Stimulated activated CD4-positive, alpha-beta T cell treated with anti-CD3 and anti-CD28 coated beads, Interleukin-15, amount 100 ng/mL, for 48 hours (primary cell): ENCODE data around the gene REPIN1.

Experiments used
- DNase-seq, 2 donors: peaks; one replicate each; pipeline ENCODE4 v3.0.0-alpha.2; 2020; ENCODE audit warnings: low read depth in 2 of 2

Gene REPIN1

DNA sequence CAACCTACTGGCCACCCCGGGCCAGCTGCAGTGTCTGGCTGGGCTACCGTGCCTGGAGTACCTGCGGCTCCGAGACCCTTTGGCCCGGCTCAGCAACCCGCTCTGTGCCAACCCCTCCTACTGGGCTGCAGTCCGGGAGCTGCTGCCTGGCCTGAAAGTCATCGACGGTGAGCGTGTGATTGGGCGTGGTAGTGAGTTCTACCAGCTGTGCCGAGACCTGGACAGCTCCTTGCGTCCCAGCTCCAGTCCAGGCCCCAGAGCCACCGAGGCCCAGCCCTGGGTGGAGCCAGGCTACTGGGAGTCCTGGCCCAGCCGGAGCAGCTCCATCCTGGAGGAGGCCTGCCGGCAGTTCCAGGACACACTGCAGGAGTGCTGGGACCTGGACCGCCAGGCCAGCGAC is 31.4 kb upstream of the REPIN1 start:
- DNase-seq: no peak

DNA sequence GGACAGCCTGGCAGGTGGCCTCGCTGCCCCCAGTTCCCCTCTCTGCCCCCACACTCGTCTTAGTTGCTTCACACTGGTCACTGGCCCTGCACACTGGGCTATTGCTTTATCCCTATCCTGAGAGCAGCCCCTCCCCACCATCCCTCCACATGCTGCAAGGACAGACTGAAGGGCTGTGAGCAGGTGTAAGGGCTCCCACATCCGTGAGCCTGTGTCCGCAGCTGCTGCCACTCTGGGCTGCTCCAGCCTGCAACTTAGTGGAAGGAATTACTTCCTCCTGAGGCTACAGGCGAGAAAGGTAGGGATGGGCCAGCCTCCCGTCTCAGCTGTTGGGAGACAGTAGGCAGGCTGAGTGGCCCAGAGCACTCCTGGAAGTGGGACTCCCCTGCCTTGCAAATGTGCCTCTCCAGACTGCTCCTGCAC is 31.0 kb upstream of the REPIN1 start:
- no peak for DNase-seq

DNA sequence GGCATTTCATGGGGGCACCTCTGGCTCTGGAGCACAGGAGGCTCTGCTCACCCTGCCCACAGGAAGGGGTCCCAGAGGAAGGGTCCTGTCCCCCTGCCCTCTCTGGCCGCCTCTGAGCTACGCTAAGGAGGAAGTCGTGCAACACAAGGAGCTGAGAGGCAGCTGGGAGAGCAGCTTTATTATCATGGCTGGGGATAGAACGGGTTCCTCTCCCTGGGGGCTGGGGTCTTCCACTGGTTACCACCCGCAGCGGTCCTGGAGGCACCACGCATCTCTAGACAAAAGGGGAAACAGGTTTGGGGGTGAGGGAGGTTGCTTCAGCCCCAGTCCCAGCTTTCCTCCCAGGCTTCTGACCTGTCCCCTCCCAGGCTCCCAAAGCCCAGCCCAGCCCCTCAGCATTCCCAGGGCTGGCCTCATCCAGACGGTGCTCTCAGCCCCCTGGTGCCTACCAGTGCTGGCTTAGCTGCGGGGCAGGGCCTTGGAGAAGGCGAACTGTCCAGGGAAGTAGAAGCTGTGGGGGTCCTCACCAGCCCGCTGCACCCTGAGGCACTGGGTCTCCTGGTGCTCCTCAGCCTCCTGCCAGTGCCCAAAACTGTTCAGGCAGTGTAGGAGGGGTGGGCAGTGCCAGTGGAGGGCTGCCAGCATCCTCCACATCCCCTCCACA is 30.3 kb upstream of the REPIN1 start:
- DNase-seq: no peak

DNA sequence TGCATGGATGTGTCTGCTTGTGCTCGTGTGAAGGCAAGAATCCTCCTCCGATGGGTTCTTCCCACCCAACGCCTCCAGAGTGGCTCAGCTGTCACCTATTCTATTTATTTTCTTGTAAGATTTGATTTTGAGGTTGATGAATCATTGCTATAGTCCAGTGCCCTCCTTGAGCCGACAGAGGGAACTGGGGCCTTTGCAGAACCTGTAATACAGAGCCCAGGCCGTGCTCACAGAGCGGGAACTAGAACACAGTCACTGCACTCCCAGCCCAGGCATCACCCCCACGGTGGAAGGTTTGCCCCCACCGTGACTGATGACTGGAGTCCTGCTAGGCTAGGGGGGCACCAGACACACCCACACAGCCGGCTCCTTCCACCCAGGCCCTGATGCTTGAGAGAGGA is 29.2 kb upstream of the REPIN1 start:
- DNase-seq: no peak

DNA sequence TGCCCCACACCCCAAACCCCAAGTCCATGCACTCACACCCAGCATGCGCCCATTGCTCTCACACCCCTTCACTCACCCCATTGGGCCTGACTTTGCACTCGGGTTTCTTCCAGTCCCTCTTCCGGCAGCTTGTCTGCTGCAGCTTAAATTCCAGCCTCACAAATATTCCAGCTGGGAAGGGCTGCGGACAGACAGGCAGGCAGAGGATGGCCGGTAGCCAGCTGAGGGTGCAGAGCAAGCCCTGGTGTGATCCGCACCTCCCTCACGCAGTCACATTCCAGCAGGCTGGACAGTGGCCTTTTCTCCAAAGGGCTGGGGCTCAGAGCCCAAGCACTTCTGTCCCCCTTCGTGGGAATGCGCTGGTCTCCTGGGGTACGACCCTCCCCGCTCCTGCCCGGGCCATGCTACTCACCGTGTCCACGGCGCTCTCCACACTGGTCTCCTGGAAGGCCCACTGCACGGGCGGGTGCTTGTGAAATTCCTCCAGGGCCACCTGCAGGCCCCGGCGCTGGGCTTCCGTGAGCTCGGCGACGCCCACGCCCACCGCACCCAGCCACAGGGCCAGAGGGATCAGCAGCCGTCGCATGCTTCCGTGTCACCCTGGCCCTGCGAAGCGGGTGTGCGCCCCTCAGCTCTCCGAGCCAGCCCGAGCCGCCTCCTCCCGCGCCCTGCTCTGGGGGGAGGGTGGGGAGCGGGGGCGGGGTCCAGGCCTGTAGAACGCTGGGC is 28.4 kb upstream of the REPIN1 start:
- no peak for DNase-seq

DNA sequence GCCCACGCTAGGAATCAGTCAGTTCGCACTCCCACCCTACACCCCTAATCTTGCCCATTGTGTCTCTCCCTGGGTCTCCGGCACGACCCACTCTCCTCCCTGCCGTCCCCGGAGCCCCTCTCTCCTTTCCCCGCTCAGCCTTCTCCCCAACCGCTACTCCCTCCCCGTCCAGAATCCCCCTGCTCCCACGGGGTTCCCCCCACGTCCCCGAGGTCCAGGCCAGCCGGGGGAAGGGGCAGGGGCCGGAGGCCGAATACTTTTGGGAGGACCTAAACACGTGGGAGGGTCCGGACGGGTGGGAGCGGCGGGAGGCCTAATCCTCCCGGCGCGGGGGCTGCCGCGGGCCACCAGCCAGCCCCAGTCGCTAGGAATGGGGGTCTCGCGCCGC is 27.8 kb upstream of the REPIN1 start:
- no peak for DNase-seq

DNA sequence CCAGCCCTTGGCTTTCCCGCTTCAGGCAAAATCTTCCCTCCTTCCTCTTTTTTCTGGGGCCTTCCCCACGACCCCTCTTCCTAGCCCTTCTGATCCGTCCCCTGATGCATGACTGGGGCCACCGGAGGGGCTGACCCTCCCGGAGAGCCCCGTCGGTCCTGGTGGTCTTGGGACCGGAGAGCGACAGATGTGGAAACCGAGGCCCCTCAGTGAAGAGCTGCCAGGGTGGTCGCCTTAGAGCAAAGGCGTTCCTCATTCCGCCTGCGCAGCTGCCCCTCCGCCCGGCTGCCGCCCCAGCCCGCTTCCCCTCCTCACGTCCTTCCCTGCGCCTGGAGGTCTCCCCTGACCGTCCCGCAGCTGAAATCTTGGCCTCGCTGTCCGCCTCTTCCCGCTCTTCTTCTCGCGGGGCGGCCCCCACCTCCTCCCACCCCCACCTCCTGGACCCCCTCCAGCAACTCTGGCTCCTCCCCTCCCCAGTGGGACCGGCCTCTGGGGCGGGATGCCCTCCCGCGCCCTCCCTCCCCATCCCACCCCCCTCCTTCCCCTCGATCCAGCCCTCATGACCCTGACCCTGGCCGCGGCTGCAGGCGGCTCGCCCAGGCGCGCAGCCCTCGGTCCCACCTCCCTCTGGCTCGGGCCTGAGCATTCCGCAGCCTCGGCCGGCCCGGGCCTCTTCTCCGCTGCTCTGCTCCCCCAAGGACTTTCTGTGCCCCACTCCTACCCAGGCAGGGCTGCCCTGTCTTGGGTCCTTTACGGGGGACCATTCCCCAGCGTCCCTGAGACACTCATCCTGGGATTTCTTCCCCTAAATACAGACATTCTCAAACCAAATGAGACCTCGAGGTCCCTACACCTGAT is 27.1 kb upstream of the REPIN1 start, which contains the start of gene RARRES2:
Gene RARRES2, minus strand, starts transcription at position 367 of the 858 bp plus-strand sequence. CDS start 1,020 bp downstream, outside the sequence.
- DNase-seq: no peak

DNA sequence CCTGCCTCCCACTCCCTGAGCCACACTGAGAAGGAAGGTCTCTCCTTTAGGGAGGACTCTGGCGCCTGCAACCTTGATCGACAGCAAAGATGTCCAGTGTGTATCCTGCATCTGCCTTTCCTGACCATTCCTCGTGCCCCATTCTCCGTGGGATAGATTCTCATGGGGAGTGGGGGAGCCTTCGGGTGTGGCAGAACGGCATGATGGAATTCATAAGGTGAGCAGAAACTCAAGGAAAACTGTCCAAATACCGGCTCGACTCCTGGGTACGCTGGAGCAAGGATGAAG is 26.6 kb upstream of the REPIN1 start:
- no peak for DNase-seq

DNA sequence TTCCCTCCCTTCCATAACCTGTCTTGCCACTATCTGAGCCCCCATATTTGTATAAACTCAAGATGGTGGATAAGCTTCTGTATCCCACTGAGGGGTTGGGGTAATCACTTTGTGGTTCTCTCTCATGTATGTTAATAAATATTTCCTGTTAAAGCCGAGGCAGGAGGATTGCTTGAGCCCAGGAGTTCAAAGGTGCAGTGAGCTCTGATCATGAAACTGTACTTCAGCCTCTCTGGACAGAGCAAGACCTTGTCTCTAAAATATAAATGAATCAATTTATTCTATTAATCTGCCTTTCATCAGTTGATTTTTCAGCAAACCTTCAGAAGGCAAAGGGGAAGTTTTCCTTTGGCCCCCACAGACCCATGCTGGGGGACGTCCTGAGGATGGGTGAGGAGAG is 25.4 kb upstream of the REPIN1 start:
- DNase-seq: no peak

DNA sequence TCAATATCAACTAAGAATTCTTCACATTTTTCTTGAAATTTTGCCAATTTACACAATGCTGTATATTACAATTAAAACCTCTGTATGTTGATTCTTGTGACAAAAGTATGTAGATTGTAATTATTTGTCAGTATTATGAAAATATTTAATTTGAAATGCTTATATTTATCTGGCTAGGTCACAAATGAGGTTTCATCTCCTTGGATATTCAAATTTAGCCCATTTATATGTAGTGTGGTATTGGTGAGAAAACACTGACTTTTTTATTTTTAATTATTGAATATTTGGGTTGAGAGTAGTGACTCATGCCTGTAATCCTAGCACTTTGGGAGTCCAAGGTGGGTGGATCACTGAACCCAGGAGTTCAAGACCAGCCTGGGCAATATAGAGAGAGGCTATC is 24.3 kb upstream of the REPIN1 start:
- no peak for DNase-seq

DNA sequence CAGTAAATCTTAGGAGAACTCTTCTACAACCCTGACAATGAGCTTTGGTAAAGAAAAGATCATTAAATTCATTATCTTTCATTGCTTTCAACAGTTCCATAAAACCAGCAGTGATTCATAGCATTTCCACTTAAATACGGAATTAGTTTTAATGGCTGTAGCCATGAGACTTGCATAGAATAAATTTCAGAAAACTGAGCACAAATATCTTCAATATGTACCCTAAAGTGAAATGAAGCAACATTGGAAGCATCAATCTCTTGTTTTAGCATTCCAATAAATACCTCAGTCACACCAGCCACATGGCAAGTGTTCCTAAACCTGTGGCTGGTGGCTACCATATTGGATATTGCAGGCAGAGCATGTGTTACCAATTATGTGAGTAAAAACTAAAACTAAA is 23.6 kb upstream of the REPIN1 start:
- no peak for DNase-seq

DNA sequence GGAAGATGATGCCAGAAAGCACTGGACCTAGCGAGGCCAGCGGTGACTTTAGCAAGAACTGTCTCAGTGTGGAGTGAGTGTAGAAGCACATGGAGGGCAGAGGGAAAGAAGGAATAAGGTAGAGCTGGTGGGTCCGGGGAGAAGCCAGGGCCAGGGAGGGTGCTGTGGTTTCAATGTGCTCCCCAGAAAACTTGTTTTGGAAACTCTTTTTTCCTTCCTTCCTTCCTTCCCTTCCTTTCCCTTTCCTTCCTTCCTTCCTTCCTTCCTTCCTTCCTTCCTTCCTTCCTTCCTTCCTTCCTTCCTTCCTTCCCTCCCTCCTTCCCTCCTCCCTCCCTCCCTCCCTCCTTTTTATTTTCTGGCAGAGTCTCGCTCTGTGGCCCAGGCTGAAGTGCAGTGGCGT is 21.7 kb upstream of the REPIN1 start:
- no peak for DNase-seq

DNA sequence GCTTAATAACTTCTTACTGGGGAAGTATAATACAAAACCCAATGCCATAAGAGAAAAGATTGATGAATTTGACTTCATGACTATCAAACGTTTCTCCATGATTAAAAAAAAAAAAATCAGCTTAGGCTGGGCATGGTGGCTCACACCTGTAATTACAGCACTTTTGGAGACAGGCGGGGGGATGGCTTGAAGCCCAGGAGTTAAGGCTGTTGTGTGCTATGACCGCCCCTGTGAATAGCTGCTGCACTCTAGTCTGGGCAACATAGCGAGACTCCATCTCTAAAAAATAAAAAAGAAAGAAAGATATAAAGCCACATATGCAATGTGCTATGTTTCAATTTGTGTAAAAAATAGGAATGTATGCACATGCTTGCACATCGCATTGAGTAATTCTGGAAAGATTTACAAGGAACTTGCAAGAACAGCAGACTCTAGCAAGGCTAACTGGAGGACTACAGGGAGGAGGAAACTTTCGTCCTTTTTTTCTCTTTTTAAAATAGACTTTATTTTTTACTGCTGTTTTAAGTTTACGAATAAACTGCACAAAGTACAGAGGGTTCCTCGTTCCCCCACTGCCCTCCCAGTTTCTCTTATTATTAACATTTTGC is 16.9 kb upstream of the REPIN1 start:
- DNase-seq: no peak

DNA sequence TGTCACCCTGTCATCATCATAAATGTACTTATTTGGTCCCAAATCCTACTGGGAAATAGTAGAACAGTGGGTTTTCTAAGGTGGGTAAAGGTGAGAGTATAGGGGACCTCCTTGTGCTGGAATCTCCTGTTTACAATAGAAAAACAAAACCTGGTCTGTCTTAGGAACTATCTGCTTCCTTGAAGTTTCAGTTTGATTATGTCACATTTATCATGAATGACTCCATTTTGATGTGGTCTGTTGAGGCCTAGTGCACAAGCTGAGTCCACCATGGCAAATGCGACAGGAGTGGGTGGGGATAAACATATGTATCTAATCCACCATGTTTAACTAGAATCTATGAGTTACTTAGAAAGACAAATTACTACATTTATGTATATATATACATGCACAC is 13.0 kb upstream of the REPIN1 start:
- no peak for DNase-seq

DNA sequence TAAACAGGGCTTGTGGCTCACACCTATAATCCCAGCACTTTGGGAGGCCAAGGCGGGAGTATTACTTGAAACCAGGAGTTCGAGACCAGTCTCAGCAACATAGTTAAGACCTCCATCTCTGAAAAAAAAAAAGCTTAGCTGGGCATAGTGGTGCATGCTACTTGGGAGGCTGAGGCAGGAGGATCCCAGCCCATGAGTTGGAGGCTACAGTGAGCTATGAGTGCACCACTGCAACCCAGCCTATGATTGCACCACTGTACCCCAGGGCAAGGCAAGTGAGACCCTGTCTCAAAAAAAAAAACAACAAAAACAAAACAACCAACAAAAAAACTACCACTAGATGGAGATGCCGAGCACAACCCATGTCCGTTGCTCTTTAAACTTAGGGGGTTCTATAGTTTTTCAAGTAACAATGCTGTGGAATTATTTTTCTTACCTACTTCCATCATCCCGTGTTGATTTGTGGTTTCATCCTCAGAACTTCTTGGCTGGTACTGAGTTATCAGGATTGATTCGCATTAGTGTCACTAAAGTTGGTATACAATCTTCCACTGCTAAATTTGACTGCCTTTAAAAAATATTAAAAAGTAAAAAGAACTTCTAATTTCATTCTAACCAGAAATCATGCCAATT is 12.2 kb upstream of the REPIN1 start:
- DNase-seq: no peak

DNA sequence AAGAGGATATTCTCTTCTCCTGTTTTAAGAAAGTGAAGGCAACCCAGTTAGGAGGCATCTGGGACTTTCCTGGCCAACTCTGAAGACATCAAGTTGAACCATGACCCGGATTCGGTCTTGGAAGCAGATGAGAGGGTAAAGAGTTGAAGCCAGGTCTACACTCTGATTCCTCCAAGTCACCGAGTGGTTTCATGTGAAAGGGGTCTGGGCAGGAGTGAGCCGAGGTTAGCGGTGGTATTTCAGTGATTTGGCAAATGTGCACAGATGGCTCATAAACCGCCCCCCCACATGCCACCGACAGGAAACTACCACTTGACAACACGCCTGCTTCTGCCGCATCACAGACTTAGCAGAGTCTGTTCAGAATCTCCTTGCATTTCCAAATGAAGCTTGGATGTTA is 11.4 kb upstream of the REPIN1 start:
- peak in 1 of 2 donors; percentile 47 for DNase-seq

DNA sequence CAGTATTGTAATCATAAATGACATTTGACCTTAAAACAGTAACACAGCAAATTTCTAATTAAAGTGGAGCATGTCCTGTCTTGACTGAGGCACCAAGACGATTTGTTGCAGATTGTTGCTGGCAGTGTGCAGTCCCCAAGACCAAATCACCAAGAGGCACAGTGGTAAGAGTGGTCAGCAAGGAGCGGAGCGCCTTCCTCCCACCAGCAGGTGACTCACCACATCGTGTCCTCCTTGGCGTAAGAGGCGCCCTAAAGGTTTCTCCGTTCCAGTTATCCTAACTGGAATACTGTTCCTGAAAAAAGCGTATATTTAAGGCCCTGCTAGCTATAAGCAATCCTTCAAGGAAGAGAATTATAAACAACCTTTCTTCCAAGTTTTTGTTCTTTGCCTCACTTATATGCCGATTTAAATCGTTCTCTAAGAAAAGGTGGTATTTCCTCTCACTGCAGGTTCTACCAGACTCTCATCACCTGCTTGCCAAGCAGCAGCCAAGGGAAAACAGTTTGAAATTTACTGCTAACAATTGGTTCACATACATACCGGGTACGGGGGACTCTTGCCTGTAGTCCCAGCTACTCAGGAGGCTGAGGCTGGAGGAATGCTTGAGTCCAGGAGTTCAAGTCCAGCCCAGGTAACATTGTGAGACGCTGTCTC is 10.7 kb upstream of the REPIN1 start:
- no peak for DNase-seq

DNA sequence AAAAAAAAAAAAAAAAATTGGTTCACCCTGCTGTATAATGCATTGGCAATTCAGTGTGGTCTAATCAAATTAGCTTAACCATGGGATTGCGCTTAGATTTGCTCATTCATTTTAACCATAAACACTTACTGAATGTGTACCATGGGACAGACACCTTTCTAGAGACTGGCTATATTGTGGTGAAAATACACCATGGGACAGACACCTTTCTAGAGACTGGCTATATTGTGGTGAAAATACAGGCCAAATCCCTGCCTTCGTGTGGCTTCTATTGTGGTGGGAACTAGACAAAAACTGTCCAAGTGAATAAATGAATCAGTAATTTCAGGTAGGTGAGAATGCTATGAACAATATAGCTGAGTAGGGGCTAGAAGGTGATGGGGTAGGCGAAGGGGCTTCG is 10.2 kb upstream of the REPIN1 start:
- DNase-seq: no peak

DNA sequence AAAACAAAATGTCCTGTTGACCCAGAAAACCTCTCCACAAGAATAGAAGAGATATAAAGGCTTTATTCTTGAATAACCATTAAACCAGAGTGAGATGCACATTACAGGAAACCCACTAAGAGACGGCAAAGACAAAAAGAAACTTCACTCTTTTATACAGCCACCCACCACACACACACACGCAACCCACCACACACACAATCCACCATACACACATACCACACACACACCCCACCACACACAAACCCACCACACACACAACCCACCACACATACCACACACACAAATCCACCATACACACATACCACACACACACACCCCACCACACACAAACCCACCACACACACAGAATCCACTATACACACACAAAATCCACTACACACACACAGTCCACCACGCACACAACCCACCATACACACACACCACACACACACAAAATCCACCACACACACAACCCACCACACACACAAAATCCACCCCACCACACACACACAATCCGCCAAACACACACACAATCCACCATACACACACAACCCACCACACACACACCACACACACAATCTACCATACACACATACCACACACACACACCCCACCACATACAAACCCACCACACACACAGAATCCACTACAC is 9.5 kb upstream of the REPIN1 start:
- DNase-seq: no peak

DNA sequence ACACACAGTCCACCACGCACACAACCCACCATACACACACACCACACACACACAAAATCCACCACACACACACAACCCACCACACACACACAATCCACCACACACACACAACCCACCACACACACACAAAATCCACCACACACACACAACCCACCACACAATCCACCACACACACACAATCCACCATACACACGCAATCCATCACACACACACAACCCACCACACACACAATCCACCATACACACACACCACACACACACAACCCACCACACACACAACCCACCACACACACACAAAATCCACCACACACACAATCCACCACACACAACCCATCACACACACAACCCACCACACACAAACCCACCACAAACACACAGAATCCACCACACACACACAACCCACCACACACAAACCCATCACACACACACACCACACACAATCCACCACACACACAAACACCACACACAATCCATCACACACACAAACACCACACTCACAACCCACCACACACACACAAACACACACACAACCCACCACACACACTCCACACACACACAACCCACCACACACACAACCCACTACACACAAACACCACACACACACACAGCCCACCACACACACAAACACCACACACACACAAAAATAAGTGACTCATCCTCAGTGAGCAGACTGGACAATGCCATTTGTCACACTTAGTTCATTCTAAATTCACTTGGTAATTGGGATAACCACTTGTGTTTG is 8.8 kb upstream of the REPIN1 start:
- no peak for DNase-seq
